ENCODE measurements around the gene PRXL2C. TPM values are rescaled to one million over a fixed set of nuclear protein-coding genes. Genes with fewer than 3 reads are reported as not detected.

The PRXL2C gene
- total and polyA plus RNA-seq, 2 of the 8 experiments (the other 6 are each of a cell fraction or from before 2014, with no cell fraction given): 2.8 to 7.3 TPM

- TF ChIP-seq NANOG (IDR thresholded peaks at IDR 0.05; ENCODE audit: insufficient read depth, low read depth, low read length, poor library complexity, severe bottlenecking) (no peak), EP300 (IDR thresholded peaks at IDR 0.05; ENCODE audit: borderline replicate concordance in 1 of 2, low read depth in 2 of 2, low read length in 2 of 2) (no peak)
Observed at GRCh38 chr9:96665789-96666188, 10.7 kb upstream of the PRXL2C start (continued).
